HL-60 (cell line): ENCODE results near the gene ZC3H14.

Source experiments
- DNase-seq, 2 experiments: peaks; one replicate each; pipeline ENCODE4 v3.0.0-alpha.2; 2010 to 2020; ENCODE audit warnings: low read depth in 1 of 2, low spot score in 1 of 2
- H3K27ac ChIP-seq: fragments of 250-450 bp; sonication (Bioruptor Pico); replicated peaks from 2 replicates; pipeline ENCODE4 v1.5.1; 2020; ENCODE audit warnings: mild to moderate bottlenecking, moderate library complexity
- H3K27me3 ChIP-seq: fragments of 250-450 bp; sonication (Bioruptor Pico); 2 replicates; pipeline ENCODE4 v1.5.1; 2021; ENCODE audit warnings: mild to moderate bottlenecking, moderate library complexity; ENCODE audit not compliant: insufficient read depth, poor library complexity, severe bottlenecking
- H3K4me3 ChIP-seq: replicated peaks from 2 replicates; pipeline ENCODE4 v1.5.1; 2011; ENCODE audit warnings: mild to moderate bottlenecking, control low read depth, low read length; ENCODE audit not compliant: insufficient read depth
- CTCF ChIP-seq: IDR thresholded peaks from one replicate; pipeline ENCODE4 v1.5.1; 2011; ENCODE audit warnings: low read length, control low read depth, inconsistent platforms; ENCODE audit not compliant: insufficient read depth
- GABPA ChIP-seq: IDR thresholded peaks from 2 replicates; pipeline ENCODE4 v1.6.1; 2012; ENCODE audit warnings: low read depth
- POLR2AphosphoS5 ChIP-seq: IDR thresholded peaks from 2 replicates; pipeline ENCODE4 v1.6.1; 2012; ENCODE audit warnings: low read depth
- REST ChIP-seq: IDR thresholded peaks from 2 replicates; pipeline ENCODE4 v1.6.1; 2012; ENCODE audit warnings: low read depth; ENCODE audit not compliant: insufficient replicate concordance
- SPI1 ChIP-seq: IDR thresholded peaks from 2 replicates; pipeline ENCODE4 v1.6.1; 2012; ENCODE audit warnings: low read depth, mild to moderate bottlenecking, borderline replicate concordance

ZC3H14 gene

GRCh38 chr14:88631091-88631490 is 68.3 kb downstream of the ZC3H14 start:
- DNase-seq, result no peak
- no peak overlapping the region for H3K4me3 ChIP-seq
- no peak for TF ChIP-seq SPI1
- TF ChIP-seq REST, result no peak
- no peak for TF ChIP-seq POLR2AphosphoS5
- TF ChIP-seq CTCF, result no peak
- no peak for TF ChIP-seq GABPA

GRCh38 chr14:88632512-88632911 is 69.7 kb downstream of the ZC3H14 start:
- no peak for DNase-seq
- TF ChIP-seq REST (no peak), CTCF (no peak), SPI1 (no peak), GABPA (no peak), POLR2AphosphoS5 (no peak)
- no peak overlapping the region for H3K27ac ChIP-seq
- H3K27me3 ChIP-seq, result no peaks in the 10 kb centered on the region
- no peak overlapping the region for H3K4me3 ChIP-seq

More at GRCh38 chr14:88631091-88631490, 68.3 kb downstream of the ZC3H14 start:
- no peak overlapping the region for H3K27ac ChIP-seq
- no peaks in the 10 kb centered on the region for H3K27me3 ChIP-seq

GRCh38 chr14:88639221-88639620 is 76.4 kb downstream of the ZC3H14 start:
- no peak overlapping the region for H3K4me3 ChIP-seq
- no peaks in the 10 kb centered on the region for H3K27me3 ChIP-seq
- TF ChIP-seq CTCF (no peak), POLR2AphosphoS5 (no peak), SPI1 (no peak), REST (no peak), GABPA (no peak)
- no peak for DNase-seq
- H3K27ac ChIP-seq, result no peak overlapping the region
